ENCODE results near the gene TRAF3IP1.
A peak's percentile ranks its signal among the peaks of the same experiment; 100 is the strongest.

TRAF3IP1 gene

GRCh38 chr2:238412067-238412767 is 91.9 kb downstream of the TRAF3IP1 start:
- peaks cover 6% of the 10 kb centered on the region for H3K9me3 Mint-ChIP-seq
- H3K4me1 Mint-ChIP-seq = peaks cover 4% of the 10 kb centered on the region
- no peak for TF ChIP-seq CTCF (IDR thresholded peaks at IDR 0.05; ENCODE audit: unreplicated experiment in 3 of 3)
- H3K4me3 Mint-ChIP-seq = no peak overlapping the region
- H3K27me3 Mint-ChIP-seq (ENCODE audit: low read depth) = no peaks in the 10 kb centered on the region
- no peak overlapping the region for H3K27ac Mint-ChIP-seq
- H3K36me3 Mint-ChIP-seq (ENCODE audit: low read depth) = peaks cover 7% of the 10 kb centered on the region

GRCh38 chr2:238413368-238413767 is 93.0 kb downstream of the TRAF3IP1 start:
- no peak for TF ChIP-seq CTCF (IDR thresholded peaks at IDR 0.05; ENCODE audit: unreplicated experiment in 3 of 3)
- peaks cover 7% of the 10 kb centered on the region for H3K36me3 Mint-ChIP-seq (ENCODE audit: low read depth)
- H3K4me1 Mint-ChIP-seq = peaks cover 4% of the 10 kb centered on the region
- H3K27me3 Mint-ChIP-seq (ENCODE audit: low read depth) = no peaks in the 10 kb centered on the region
- H3K27ac Mint-ChIP-seq = no peak overlapping the region
- no peak overlapping the region for H3K4me3 Mint-ChIP-seq
- H3K9me3 Mint-ChIP-seq = peaks cover 6% of the 10 kb centered on the region

- Mint-ChIP-seq H3K27ac (no peak overlapping the region), H3K9me3 (peaks cover 6% of the 10 kb centered on the region), H3K4me1 (peaks cover 22% of the 10 kb centered on the region), H3K4me3 (no peak overlapping the region), H3K27me3 (ENCODE audit: low read depth) (no peaks in the 10 kb centered on the region), H3K36me3 (ENCODE audit: low read depth) (peaks cover 3% of the 10 kb centered on the region)
- TF ChIP-seq CTCF (IDR thresholded peaks at IDR 0.05; ENCODE audit: unreplicated experiment in 3 of 3) = no peak
These were observed 94.9 kb downstream of the TRAF3IP1 start for GRCh38 chr2:238415036-238415764.

- Mint-ChIP-seq H3K36me3 (ENCODE audit: low read depth) (no peaks in the 10 kb centered on the region), H3K4me3 (no peak overlapping the region), H3K9me3 (peaks cover 6% of the 10 kb centered on the region), H3K4me1 (peaks cover 29% of the 10 kb centered on the region), H3K27ac (no peak overlapping the region), H3K27me3 (ENCODE audit: low read depth) (no peaks in the 10 kb centered on the region)
- no peak for TF ChIP-seq CTCF (IDR thresholded peaks at IDR 0.05; ENCODE audit: unreplicated experiment in 3 of 3)
These were observed 95.6 kb downstream of the TRAF3IP1 start for GRCh38 chr2:238415893-238416292.

- Mint-ChIP-seq H3K27ac (peak overlapping the region; percentile 92 to 93 (median 92)), H3K27me3 (ENCODE audit: low read depth) (no peaks in the 10 kb centered on the region), H3K4me1 (peaks cover 44% of the 10 kb centered on the region), H3K4me3 (peak overlapping the region in 2 of 3 experiments; percentile 8 to 33), H3K9me3 (peaks cover 6% of the 10 kb centered on the region), H3K36me3 (ENCODE audit: low read depth) (no peaks in the 10 kb centered on the region)
- TF ChIP-seq CTCF (IDR thresholded peaks at IDR 0.05; ENCODE audit: unreplicated experiment in 3 of 3) = no peak
These were observed 98.1 kb downstream of the TRAF3IP1 start for GRCh38 chr2:238418196-238418998.
